ENCODE data around the gene PRM2.

Gene PRM2

DNA sequence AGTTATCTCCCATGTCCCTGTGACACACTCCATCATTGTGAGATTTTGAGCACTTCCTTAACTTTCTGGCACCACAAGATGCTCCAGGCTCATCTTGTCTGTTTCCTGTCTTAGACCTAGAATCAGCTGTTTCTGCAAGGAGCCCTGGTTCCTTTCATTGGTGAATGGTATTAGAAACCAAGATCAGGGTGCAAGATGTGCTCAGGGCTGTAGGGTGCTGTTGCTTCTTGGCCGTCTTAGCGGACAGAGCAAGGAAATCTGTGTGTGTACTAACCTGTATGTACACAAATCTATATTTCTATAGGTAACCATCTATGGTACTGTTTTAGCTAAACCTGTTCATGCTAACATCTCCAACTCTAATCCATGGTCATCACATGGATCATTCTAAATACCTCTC lies 12.9 kb upstream of the PRM2 start:
- DNase-seq, result no peak
- Histone ChIP-seq H3K9me3 (ENCODE audit: control insufficient read depth, low read length) (no peaks in the 10 kb centered on the region), H3K4me3 (ENCODE audit: insufficient read depth, low read depth, low read length, poor library complexity, severe bottlenecking) (no peak overlapping the region), H3K4me1 (ENCODE audit: control insufficient read depth, insufficient read depth, low read length, poor library complexity, severe bottlenecking) (no peaks in the 10 kb centered on the region), H3K27me3 (replicated peaks; ENCODE audit: control insufficient read depth, insufficient read depth, low read length, poor library complexity, severe bottlenecking) (no peaks in the 10 kb centered on the region), H3K27ac (ENCODE audit: insufficient read depth, low read length, poor library complexity, severe bottlenecking) (no peak overlapping the region), H3K36me3 (ENCODE audit: control insufficient read depth, insufficient read depth, low read length) (no peaks in the 10 kb centered on the region)

DNA sequence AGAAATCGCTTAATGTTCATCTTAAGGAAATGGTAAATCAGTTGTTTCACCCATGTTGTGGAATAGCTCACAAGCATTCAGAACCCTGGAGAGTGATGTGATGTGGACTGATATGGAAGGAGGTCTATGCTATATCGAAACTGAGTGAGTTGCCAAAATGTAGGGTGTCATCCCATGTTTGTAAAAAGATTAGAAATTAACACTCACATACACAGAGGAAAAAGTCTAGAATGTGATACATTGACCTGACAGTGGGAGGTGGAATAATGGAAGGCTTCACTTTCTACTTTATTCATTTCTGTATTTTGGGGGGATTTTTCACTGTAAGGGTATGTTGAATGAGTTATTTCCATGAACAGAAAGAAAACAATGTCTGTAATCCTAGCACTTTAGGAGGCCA lies 9.6 kb upstream of the PRM2 start:
- no peak for DNase-seq
- H3K4me3 ChIP-seq (ENCODE audit: insufficient read depth, low read depth, low read length, poor library complexity, severe bottlenecking), result no peak overlapping the region
- H3K27me3 ChIP-seq (replicated peaks; ENCODE audit: control insufficient read depth, insufficient read depth, low read length, poor library complexity, severe bottlenecking), result no peaks in the 10 kb centered on the region
- H3K36me3 ChIP-seq (ENCODE audit: control insufficient read depth, insufficient read depth, low read length), result no peaks in the 10 kb centered on the region
- no peaks in the 10 kb centered on the region for H3K4me1 ChIP-seq (ENCODE audit: control insufficient read depth, insufficient read depth, low read length, poor library complexity, severe bottlenecking)
- no peak overlapping the region for H3K27ac ChIP-seq (ENCODE audit: insufficient read depth, low read length, poor library complexity, severe bottlenecking)
- H3K9me3 ChIP-seq (ENCODE audit: control insufficient read depth, low read length), result no peaks in the 10 kb centered on the region

DNA sequence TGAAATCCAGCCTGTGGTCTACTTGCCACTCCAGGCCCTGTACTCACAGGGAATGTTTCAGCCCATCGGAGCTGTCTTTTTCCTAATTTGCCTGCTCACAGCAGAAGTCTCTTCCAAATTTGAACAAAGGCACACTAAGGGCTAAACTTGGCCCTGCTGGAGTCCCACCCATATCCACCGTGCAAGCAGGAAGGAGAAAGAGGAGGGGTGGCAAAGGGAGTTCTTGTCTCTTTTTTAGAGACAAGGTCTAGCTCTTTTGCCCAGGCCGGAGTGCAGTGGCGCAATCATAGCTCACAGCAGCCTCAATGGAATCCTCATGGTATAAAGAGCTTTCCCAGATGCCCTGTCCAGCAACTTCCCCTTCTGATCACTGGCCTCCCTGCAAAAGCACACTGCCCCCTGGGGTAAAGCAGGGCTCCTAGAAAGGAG lies 7.6 kb upstream of the PRM2 start:
- Histone ChIP-seq H3K36me3 (ENCODE audit: control insufficient read depth, insufficient read depth, low read length) (no peaks in the 10 kb centered on the region), H3K4me3 (ENCODE audit: insufficient read depth, low read depth, low read length, poor library complexity, severe bottlenecking) (no peak overlapping the region), H3K9me3 (ENCODE audit: control insufficient read depth, low read length) (no peaks in the 10 kb centered on the region), H3K27ac (ENCODE audit: insufficient read depth, low read length, poor library complexity, severe bottlenecking) (no peak overlapping the region), H3K27me3 (replicated peaks; ENCODE audit: control insufficient read depth, insufficient read depth, low read length, poor library complexity, severe bottlenecking) (no peaks in the 10 kb centered on the region), H3K4me1 (ENCODE audit: control insufficient read depth, insufficient read depth, low read length, poor library complexity, severe bottlenecking) (no peaks in the 10 kb centered on the region)
- no peak for DNase-seq

DNA sequence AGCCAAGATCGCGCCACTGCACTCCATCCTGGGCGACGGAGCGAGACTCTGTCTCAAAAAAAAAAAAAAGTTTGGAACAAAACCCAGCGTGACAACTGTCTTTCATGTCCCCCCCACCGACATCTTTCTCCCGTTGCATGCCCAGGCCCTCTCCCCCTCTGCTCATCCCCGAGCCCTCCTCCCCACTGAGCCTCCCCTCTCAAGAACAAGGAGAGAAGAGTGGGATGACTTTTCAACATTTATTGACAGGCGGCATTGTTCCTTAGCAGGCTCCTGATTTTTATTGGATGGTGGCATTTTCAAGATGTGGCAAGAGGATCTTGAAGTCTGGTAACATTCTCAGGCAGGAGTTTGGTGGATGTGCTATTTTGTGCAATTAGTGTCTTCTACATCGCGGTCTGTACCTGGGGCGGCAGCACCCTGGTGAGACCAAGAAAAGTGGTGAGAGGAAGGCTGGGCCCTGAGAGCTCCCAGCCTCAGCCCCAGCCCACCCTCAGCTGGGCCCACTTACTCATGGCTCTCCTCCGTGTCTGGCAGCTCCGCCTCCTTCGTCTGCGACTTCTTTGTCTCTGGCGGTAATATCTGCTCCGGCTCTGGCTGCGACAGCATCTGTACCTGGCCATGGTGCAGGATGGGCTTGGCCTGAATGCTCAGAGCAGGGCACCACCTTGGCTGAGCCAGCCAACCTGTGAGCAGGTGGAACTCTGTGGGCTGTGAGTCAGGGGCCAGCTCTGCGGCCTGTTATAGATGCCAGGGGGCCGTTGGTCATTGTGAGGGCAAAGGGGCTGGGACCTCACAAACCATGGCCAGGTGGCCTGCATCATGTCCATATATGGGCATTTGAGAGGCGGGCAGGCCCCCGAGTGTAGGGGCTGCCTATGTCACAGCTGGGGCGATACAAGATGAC lies 4.6 kb upstream of the PRM2 start, which contains the start of gene PRM1:
Gene PRM1 (minus strand): TSS at position 715 of the 907 bp plus-strand sequence. CDS start 92 bp downstream, at position 623.
- H3K27me3 ChIP-seq (replicated peaks; ENCODE audit: control insufficient read depth, insufficient read depth, low read length, poor library complexity, severe bottlenecking), result no peaks in the 10 kb centered on the region
- H3K27ac ChIP-seq (ENCODE audit: insufficient read depth, low read length, poor library complexity, severe bottlenecking), result no peak within 1 kb of the TSS
- no peak within 1 kb of the TSS for H3K4me3 ChIP-seq (ENCODE audit: insufficient read depth, low read depth, low read length, poor library complexity, severe bottlenecking)
- H3K9me3 ChIP-seq (ENCODE audit: control insufficient read depth, low read length), result no peaks in the 10 kb centered on the region
- DNase-seq, result no peak
- H3K4me1 ChIP-seq (ENCODE audit: control insufficient read depth, insufficient read depth, low read length, poor library complexity, severe bottlenecking), result no peaks in the 10 kb centered on the region
- no peaks in the 10 kb centered on the region for H3K36me3 ChIP-seq (ENCODE audit: control insufficient read depth, insufficient read depth, low read length)

DNA sequence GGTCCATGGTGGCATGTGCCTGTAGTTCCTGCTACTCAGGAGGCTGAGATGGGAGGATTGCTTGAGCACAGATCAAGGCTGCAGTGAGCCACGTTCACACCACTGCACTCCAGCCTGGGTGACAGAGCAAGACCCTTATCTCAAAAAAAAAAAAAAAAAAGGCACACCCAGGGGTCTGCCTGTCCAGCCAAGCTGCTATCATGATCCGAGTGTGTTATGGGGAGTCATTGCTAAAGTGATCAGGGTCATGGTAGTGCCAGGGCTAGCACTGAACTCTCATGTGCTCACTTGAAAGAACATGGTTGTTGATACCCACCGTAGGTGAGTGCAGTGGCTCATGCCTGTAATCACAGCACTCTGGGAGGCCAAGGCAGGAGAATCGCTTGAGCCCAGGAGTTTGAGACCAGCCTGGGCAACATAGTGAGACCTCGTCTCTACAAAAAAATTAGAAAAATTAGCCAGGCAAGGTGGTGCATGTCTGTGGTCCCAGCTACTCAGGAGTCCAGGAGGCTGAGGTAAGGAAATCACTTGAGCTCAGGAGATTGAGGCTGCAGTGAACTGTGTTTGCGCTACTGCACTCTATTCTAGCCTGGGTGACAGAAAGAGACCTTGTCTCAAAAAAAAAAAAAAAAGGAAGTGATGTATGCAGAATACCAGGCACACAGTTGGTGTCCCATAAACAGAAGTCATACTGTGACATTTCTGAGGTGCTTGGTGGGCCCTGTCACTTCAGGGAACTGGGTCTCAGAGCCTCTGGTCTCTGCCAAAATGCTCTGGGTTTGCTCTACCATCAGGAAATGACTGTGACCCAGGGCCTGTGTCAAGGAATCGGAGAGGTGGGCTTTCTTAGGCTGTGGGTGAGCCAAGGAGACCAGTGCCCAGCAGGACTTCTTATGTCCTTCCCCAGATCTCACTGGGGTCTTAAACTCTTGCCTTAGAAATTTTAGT lies 2.7 kb upstream of the PRM2 start:
- Histone ChIP-seq H3K27ac (ENCODE audit: insufficient read depth, low read length, poor library complexity, severe bottlenecking) (no peak overlapping the region), H3K36me3 (ENCODE audit: control insufficient read depth, insufficient read depth, low read length) (no peaks in the 10 kb centered on the region), H3K27me3 (replicated peaks; ENCODE audit: control insufficient read depth, insufficient read depth, low read length, poor library complexity, severe bottlenecking) (no peaks in the 10 kb centered on the region), H3K4me3 (ENCODE audit: insufficient read depth, low read depth, low read length, poor library complexity, severe bottlenecking) (no peak overlapping the region), H3K9me3 (ENCODE audit: control insufficient read depth, low read length) (no peaks in the 10 kb centered on the region), H3K4me1 (ENCODE audit: control insufficient read depth, insufficient read depth, low read length, poor library complexity, severe bottlenecking) (no peaks in the 10 kb centered on the region)
- no peak for DNase-seq

DNA sequence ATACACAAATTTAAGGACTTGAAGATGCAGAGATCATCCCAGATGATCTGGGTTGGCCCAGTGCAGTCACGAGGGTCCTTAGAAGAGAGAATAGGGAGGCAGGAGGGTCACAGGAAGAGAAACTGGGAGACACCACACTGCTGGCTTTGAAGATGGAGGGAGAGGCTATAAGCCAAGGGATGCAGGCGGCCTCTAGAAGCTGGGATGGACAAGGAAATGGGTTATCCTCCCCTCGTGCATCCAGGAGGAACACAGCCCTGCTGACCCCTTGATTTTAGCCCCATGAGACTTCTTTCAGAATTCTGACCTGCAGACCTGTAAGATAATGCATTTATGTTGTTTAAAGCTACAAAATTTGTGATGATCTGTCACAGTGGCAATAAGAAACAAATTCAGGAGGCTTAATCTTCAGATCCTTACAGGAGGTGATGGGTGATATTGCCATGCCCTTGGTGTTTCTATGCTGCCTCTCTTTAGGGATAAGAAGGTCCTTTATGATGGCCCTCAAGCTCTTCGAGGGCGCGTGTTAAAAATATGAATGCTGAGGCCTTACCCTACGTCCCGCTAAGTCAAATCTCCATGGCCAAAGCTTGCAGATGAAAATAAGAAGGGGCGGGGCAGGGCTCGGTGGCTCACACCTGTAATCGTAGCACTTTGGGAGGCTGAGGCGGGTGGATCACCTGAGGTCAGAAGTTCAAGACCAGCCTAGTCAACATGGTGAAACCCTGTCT lies 1.5 kb upstream of the PRM2 start:
- Histone ChIP-seq H3K4me3 (ENCODE audit: insufficient read depth, low read depth, low read length, poor library complexity, severe bottlenecking) (no peak overlapping the region), H3K27ac (ENCODE audit: insufficient read depth, low read length, poor library complexity, severe bottlenecking) (no peak overlapping the region), H3K4me1 (ENCODE audit: control insufficient read depth, insufficient read depth, low read length, poor library complexity, severe bottlenecking) (no peaks in the 10 kb centered on the region), H3K36me3 (ENCODE audit: control insufficient read depth, insufficient read depth, low read length) (no peaks in the 10 kb centered on the region), H3K9me3 (ENCODE audit: control insufficient read depth, low read length) (no peaks in the 10 kb centered on the region), H3K27me3 (replicated peaks; ENCODE audit: control insufficient read depth, insufficient read depth, low read length, poor library complexity, severe bottlenecking) (no peaks in the 10 kb centered on the region)
- no peak for DNase-seq

DNA sequence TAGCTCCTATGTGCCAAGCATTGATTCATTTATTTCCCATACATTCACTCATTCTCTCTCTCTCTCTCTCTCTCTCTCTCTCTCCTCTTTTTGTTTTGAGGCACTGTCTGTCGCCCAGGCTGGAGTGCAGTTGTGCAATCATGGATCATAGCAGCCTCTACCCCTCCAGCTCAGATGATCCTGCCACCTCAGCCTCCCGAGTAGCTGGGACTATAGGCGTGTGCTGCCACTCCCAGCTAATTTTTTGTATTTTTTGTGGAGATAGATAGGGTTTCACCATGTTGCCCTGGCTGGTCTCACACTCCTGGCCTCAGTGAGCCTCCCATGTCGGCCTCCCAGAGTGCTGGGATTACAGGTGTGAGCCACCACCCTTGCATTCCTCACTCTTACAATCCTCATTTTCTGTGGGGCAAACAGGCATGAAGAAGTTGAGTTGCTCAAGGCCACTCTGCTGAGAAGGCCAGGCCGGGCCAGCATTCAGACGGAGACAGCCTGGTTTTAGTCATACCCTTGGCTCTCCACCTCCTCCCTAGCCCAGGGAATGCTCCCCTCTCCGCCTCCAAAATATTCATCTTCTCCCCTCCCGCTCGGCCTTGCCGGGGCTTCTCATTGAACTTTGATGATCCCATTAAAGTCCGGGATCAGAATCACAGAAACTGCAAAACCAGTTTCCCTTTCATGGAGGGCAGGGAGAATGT lies 765 bp upstream of the PRM2 start:
- DNase-seq, result no peak

DNA sequence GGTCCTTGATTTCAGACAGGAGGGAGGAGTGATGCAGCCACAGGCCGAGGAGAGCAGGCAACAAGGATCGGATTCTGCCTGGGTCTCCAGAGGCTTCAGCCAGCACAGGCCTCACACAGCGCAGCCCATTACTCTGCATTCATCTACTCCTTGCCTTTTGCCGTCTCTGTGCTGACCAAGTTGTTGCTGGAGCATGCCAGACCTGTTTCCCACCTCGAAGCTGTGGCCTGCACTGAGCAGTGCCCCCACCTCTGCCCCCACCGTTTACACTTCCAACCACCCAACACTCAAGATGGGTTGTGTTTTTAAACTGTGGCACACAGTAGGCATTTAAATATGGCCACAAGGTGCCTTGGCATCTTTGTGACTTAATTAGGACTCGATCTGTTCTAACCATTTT lies 1.3 kb downstream of the PRM2 start:
- H3K9me3 ChIP-seq (ENCODE audit: control insufficient read depth, low read length), result no peaks in the 10 kb centered on the region
- H3K27me3 ChIP-seq (replicated peaks; ENCODE audit: control insufficient read depth, insufficient read depth, low read length, poor library complexity, severe bottlenecking), result no peaks in the 10 kb centered on the region
- no peak overlapping the region for H3K27ac ChIP-seq (ENCODE audit: insufficient read depth, low read length, poor library complexity, severe bottlenecking)
- no peak for DNase-seq
- no peaks in the 10 kb centered on the region for H3K36me3 ChIP-seq (ENCODE audit: control insufficient read depth, insufficient read depth, low read length)
- H3K4me3 ChIP-seq (ENCODE audit: insufficient read depth, low read depth, low read length, poor library complexity, severe bottlenecking), result no peak overlapping the region
- H3K4me1 ChIP-seq (ENCODE audit: control insufficient read depth, insufficient read depth, low read length, poor library complexity, severe bottlenecking), result no peaks in the 10 kb centered on the region

More for the DNA sequence above, 765 bp upstream of the PRM2 start:
- no peaks in the 10 kb centered on the region for H3K27me3 ChIP-seq (replicated peaks; ENCODE audit: control insufficient read depth, insufficient read depth, low read length, poor library complexity, severe bottlenecking)
- no peaks in the 10 kb centered on the region for H3K4me1 ChIP-seq (ENCODE audit: control insufficient read depth, insufficient read depth, low read length, poor library complexity, severe bottlenecking)
- H3K36me3 ChIP-seq (ENCODE audit: control insufficient read depth, insufficient read depth, low read length), result no peaks in the 10 kb centered on the region
- no peak overlapping the region for H3K4me3 ChIP-seq (ENCODE audit: insufficient read depth, low read depth, low read length, poor library complexity, severe bottlenecking)
- H3K27ac ChIP-seq (ENCODE audit: insufficient read depth, low read length, poor library complexity, severe bottlenecking), result no peak overlapping the region
- no peaks in the 10 kb centered on the region for H3K9me3 ChIP-seq (ENCODE audit: control insufficient read depth, low read length)

DNA sequence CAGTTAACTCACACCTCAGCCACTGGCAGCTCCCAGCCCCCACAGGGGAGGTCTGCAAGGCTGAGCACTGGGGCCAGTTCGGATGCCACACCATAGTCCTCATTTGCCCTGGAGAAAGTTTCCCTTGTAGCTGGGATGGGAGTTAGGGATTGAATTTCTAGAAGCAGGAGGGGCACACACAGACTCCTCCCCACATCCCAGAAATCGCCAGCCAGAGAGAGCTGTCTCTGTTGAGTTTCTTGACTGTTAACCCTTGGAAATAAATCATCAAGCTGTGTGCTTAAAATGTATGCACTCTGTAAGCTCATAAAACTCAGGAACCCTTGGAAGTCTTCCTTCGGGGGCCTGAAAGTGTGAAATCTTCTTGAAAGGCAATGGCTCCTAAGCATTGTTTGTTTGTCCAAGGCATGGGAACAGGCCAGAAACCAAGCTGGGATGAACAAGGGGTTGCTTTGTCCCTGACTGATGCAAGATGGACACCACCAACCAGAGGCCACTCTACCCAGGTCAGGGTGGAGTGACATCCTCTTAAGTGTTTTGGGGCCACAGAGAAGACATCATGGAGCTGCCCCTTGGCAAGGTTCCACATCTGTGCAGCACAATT lies 2.5 kb downstream of the PRM2 start:
- Histone ChIP-seq H3K27ac (ENCODE audit: insufficient read depth, low read length, poor library complexity, severe bottlenecking) (no peak overlapping the region), H3K9me3 (ENCODE audit: control insufficient read depth, low read length) (no peaks in the 10 kb centered on the region), H3K4me3 (ENCODE audit: insufficient read depth, low read depth, low read length, poor library complexity, severe bottlenecking) (no peak overlapping the region), H3K4me1 (ENCODE audit: control insufficient read depth, insufficient read depth, low read length, poor library complexity, severe bottlenecking) (no peaks in the 10 kb centered on the region), H3K36me3 (ENCODE audit: control insufficient read depth, insufficient read depth, low read length) (no peaks in the 10 kb centered on the region), H3K27me3 (replicated peaks; ENCODE audit: control insufficient read depth, insufficient read depth, low read length, poor library complexity, severe bottlenecking) (no peaks in the 10 kb centered on the region)
- DNase-seq, result no peak
